AG09309 (cell line): ENCODE results near the gene DLL4.

ENCODE experiments used
- DNase-seq: peaks from one replicate; pipeline ENCODE4 v3.0.0-alpha.2; 2010; ENCODE audit warnings: low read depth
- H3K4me3 ChIP-seq: 2 replicates; pipeline ENCODE4 v1.5.1; 2011; ENCODE audit warnings: mild to moderate bottlenecking, low read depth, low read length, moderate library complexity; ENCODE audit not compliant: control insufficient read depth
- TF ChIP-seq, protein P1 (sequence below): IDR thresholded peaks from 2 replicates; pipeline ENCODE4 v1.5.1; 2011; ENCODE audit warnings: mild to moderate bottlenecking, low read depth, low read length, inconsistent platforms; ENCODE audit not compliant: insufficient read depth, control insufficient read depth; ENCODE audit errors: missing control alignments

DLL4 gene

DNA sequence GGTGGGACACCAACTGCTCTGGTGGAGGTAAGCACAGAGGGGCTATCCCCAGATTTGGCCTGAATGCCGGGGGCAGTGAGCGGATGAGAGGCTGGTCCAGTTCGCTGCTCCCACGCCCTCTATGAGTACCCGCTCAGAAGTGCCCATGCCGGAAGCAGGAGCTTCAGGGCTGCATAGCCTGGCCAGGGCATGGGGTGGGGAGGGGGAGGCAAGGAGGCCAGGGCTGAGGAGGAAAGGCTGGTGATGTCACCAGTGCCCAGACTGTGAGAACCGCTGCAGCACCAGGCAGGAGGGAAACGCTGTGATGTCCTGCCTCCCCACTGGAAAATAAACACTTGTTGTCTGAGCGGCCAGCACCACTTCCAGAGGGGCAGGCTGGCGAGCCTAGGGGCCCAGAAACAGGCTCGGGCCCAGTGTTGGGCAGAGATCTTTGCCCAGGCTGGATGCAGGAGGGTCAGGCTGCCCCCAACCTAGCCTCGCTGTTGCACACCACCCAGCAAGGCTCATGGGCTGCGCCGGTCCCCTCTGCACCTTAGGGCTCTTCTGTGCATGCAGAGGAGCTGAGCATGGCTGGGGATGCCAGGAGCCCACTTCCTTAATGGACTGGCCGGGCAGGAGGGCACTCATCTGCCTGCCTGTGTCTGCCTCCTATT is 10.9 kb upstream of the DLL4 start:
- DNase-seq: no peak

DNA sequence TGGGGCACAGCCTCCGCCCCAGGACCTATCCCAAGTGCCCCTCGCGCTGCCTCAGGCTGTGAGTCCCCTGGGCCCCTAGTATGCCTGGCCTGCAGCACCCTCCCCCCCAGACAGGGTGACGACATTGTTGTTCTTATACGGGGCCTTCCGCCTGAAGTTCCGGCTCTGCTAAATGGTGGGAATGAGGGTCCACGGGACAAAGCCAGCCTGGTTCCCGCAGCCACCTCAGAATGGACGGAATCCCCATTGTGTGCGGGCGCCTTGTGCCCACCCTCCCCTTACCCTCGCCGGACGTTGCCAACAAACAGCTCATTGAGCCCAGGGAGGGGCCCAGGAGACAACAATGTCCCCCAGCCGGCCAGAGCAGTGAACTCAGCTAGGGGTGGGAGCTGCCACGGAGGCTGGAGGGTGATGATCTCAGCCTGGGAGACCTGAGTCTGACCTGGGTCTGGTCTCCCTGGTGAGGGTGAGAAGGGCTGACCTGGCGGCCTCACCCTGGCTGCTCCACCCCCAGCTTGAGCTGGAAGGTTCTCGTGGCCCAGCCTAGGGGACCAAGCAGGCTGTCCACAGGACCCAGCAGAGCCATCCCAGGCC is 10.2 kb upstream of the DLL4 start:
- H3K4me3 ChIP-seq: no peak overlapping the region
- TF ChIP-seq, protein P1, sequence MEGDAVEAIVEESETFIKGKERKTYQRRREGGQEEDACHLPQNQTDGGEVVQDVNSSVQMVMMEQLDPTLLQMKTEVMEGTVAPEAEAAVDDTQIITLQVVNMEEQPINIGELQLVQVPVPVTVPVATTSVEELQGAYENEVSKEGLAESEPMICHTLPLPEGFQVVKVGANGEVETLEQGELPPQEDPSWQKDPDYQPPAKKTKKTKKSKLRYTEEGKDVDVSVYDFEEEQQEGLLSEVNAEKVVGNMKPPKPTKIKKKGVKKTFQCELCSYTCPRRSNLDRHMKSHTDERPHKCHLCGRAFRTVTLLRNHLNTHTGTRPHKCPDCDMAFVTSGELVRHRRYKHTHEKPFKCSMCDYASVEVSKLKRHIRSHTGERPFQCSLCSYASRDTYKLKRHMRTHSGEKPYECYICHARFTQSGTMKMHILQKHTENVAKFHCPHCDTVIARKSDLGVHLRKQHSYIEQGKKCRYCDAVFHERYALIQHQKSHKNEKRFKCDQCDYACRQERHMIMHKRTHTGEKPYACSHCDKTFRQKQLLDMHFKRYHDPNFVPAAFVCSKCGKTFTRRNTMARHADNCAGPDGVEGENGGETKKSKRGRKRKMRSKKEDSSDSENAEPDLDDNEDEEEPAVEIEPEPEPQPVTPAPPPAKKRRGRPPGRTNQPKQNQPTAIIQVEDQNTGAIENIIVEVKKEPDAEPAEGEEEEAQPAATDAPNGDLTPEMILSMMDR: no peak
- DNase-seq: no peak

More for the DNA sequence above, 10.9 kb upstream of the DLL4 start:
- H3K4me3 ChIP-seq: no peak overlapping the region
- TF ChIP-seq, protein P1: no peak

DNA sequence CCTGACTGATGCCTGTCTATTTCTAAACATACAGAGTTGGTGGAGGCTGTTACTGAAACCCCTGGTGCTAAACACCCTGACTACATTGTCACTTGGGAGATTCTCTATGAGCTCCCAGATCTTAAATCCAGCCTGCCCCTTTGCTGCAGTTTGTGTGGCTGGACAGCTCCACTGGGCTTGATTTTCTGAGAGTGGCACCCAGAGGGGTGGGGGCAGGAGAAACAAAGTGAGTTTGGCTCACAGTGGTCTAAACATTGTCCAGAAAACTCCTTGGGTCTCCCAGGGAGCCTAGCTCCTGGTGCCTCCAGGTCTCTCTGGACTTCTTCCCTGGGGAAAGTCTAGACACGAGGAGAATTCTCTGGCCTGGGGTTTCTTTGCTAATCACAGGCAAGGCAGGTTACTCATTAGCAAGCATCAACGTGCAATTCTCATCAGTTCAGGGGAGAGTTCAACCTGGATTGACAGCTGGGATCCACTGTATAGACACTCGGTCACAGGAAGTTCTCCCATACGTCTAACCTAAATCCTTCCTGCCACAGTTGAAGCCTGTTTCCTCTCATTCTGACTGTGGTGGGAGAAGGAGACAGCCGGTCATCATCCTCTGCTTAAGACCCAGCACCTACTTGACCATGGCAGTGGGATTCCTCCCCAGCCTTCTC is 7.1 kb upstream of the DLL4 start:
- TF ChIP-seq, protein P1: no peak

DNA sequence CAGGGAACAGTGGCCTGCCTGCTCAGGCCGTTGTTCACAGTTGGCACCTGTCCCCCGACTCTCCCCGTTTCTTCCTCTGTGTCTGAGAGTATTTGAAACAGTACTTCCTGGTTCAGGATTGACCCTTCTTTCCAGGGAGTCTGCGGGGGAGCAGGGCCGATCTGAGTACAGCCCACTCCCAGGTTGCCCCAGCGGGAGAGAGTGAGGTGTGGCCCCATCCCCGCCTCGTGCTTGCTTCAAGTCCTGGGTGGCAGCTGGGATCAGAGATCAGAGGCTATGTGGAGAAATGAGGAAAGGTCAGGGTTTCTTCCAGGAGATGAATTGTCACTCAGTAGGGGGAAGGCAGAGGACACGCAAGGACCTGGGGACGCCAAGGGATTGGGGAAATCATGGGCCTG is 6.5 kb upstream of the DLL4 start:
- no peak for DNase-seq
- H3K4me3 ChIP-seq: no peak overlapping the region
- TF ChIP-seq, protein P1: no peak

More for the DNA sequence above, 7.1 kb upstream of the DLL4 start:
- no peak for DNase-seq
- no peak overlapping the region for H3K4me3 ChIP-seq

DNA sequence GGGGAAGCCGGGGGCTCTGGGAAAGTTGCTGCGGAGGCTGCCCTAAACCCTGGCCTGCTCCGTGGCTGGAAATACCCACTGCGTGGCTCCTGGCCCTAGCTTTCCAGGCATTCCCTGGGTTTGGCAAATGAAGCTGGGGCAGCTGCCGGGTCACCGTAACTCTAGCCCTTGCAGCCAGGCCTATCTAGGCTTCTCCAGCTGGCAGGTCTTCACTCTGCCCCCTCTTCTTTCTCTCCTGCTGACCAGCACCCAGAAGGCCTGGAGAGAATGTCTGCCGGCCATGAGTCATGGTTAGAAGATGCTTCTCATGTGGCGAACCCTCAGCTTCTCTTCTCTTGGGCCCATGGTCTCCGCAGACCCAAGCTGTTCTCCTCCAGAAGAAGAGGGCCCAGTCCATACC is 5.6 kb upstream of the DLL4 start:
- H3K4me3 ChIP-seq: no peak overlapping the region
- TF ChIP-seq, protein P1: no peak
- no peak for DNase-seq

GRCh38 chr15:40925495-40925862 is 3.7 kb upstream of the DLL4 start:
- no peak for DNase-seq
- H3K4me3 ChIP-seq: no peak overlapping the region
- TF ChIP-seq, protein P1: no peak
